ENCODE measurements around the gene CYB5D1.
"Not testable (repeated sequence)": the region's sequence is repeated elsewhere in the genome, so short reads cannot be mapped to it uniquely, and the experiment has no call there.

Gene CYB5D1

GRCh38 chr17:7856811-7857712 lies 741 bp upstream of the CYB5D1 start, which contains the start of gene NAA38:
Gene NAA38 (minus strand): TSS chr17:7857559. CDS start chr17:7857463, 96 bp downstream.
- Mint-ChIP-seq H3K9me3 (no peaks in the 10 kb centered on the region), H3K4me3 (no peak within 1 kb of the TSS), H3K4me1 (peaks cover 9% of the 10 kb centered on the region), H3K27me3 (no peaks in the 10 kb centered on the region), H3K27ac (ENCODE audit: low read depth) (no peak within 1 kb of the TSS), H3K36me3 (ENCODE audit: insufficient read depth) (peaks cover 14% of the 10 kb centered on the region)
- peak; percentile 90 for ATAC-seq (replicated peaks; ENCODE audit: extremely low read depth, poor library complexity, severe bottlenecking)
- DNase-seq (ENCODE audit: low spot score in 2 of 2) = peak; percentile 86 to 95

GRCh38 chr17:7858522-7858810 lies 663 bp downstream of the CYB5D1 start:
- H3K4me3 Mint-ChIP-seq = no peak overlapping the region
- H3K4me1 Mint-ChIP-seq = peaks cover 9% of the 10 kb centered on the region
- peaks cover 7% of the 10 kb centered on the region for H3K36me3 Mint-ChIP-seq (ENCODE audit: insufficient read depth)
- no peak overlapping the region for H3K27ac Mint-ChIP-seq (ENCODE audit: low read depth)
- H3K9me3 Mint-ChIP-seq = no peaks in the 10 kb centered on the region
- no peak for ATAC-seq (replicated peaks; ENCODE audit: extremely low read depth, poor library complexity, severe bottlenecking)
- DNase-seq (ENCODE audit: low spot score in 2 of 2) = no peak
- H3K27me3 Mint-ChIP-seq = no peaks in the 10 kb centered on the region

GRCh38 chr17:7859028-7859427 lies 1.2 kb downstream of the CYB5D1 start:
- DNase-seq (ENCODE audit: low spot score in 2 of 2) (no peak), ATAC-seq (replicated peaks; ENCODE audit: extremely low read depth, poor library complexity, severe bottlenecking) (no peak)
- H3K27me3 Mint-ChIP-seq = no peaks in the 10 kb centered on the region
- H3K4me3 Mint-ChIP-seq = no peak overlapping the region
- H3K4me1 Mint-ChIP-seq = peaks cover 9% of the 10 kb centered on the region
- H3K36me3 Mint-ChIP-seq (ENCODE audit: insufficient read depth) = peaks cover 2% of the 10 kb centered on the region
- H3K9me3 Mint-ChIP-seq = no peaks in the 10 kb centered on the region
- H3K27ac Mint-ChIP-seq (ENCODE audit: low read depth) = no peak overlapping the region

- no peaks in the 10 kb centered on the region for H3K9me3 Mint-ChIP-seq
- peaks cover 6% of the 10 kb centered on the region for H3K36me3 Mint-ChIP-seq (ENCODE audit: insufficient read depth)
- H3K27ac Mint-ChIP-seq (ENCODE audit: low read depth) = no peak overlapping the region
- DNase-seq (ENCODE audit: low spot score in 2 of 2) = no peak
- no peak overlapping the region for H3K4me3 Mint-ChIP-seq
- H3K4me1 Mint-ChIP-seq = peaks cover 22% of the 10 kb centered on the region
- H3K27me3 Mint-ChIP-seq = no peaks in the 10 kb centered on the region
- no peak for ATAC-seq (replicated peaks; ENCODE audit: extremely low read depth, poor library complexity, severe bottlenecking)
Observed at GRCh38 chr17:7862692-7863437, 5.1 kb downstream of the CYB5D1 start.

- H3K27me3 Mint-ChIP-seq; H3K4me3 Mint-ChIP-seq; H3K9me3 Mint-ChIP-seq; DNase-seq (ENCODE audit: low spot score in 2 of 2); H3K27ac Mint-ChIP-seq (ENCODE audit: low read depth); H3K36me3 Mint-ChIP-seq (ENCODE audit: insufficient read depth); ATAC-seq (replicated peaks; ENCODE audit: extremely low read depth, poor library complexity, severe bottlenecking): not testable (repeated sequence)
- peaks cover 29% of the 10 kb centered on the region for H3K4me1 Mint-ChIP-seq
Observed at GRCh38 chr17:7864384-7864783, 6.6 kb downstream of the CYB5D1 start.

- Mint-ChIP-seq H3K27me3 (no peaks in the 10 kb centered on the region), H3K9me3 (no peaks in the 10 kb centered on the region), H3K4me3 (no peak overlapping the region), H3K27ac (ENCODE audit: low read depth) (no peak overlapping the region), H3K4me1 (peaks cover 29% of the 10 kb centered on the region), H3K36me3 (ENCODE audit: insufficient read depth) (peaks cover 8% of the 10 kb centered on the region)
- DNase-seq (ENCODE audit: low spot score in 2 of 2) (no peak), ATAC-seq (replicated peaks; ENCODE audit: extremely low read depth, poor library complexity, severe bottlenecking) (no peak)
Observed at GRCh38 chr17:7864995-7865650, 7.3 kb downstream of the CYB5D1 start.

GRCh38 chr17:7867881-7868329 lies 10.1 kb downstream of the CYB5D1 start:
- H3K9me3 Mint-ChIP-seq = no peaks in the 10 kb centered on the region
- ATAC-seq (replicated peaks; ENCODE audit: extremely low read depth, poor library complexity, severe bottlenecking) (peak; percentile 79), DNase-seq (ENCODE audit: low spot score in 2 of 2) (no peak)
- no peaks in the 10 kb centered on the region for H3K27me3 Mint-ChIP-seq
- peaks cover 8% of the 10 kb centered on the region for H3K36me3 Mint-ChIP-seq (ENCODE audit: insufficient read depth)
- H3K4me1 Mint-ChIP-seq = peaks cover 25% of the 10 kb centered on the region
- H3K27ac Mint-ChIP-seq (ENCODE audit: low read depth) = peak overlapping the region; percentile 69
- H3K4me3 Mint-ChIP-seq = peak overlapping the region; percentile 70

- Mint-ChIP-seq H3K36me3 (ENCODE audit: insufficient read depth) (peaks cover 2% of the 10 kb centered on the region), H3K27ac (ENCODE audit: low read depth) (no peak overlapping the region), H3K27me3 (no peaks in the 10 kb centered on the region), H3K4me3 (no peak overlapping the region), H3K4me1 (peaks cover 23% of the 10 kb centered on the region), H3K9me3 (no peaks in the 10 kb centered on the region)
- ATAC-seq (replicated peaks; ENCODE audit: extremely low read depth, poor library complexity, severe bottlenecking) (no peak), DNase-seq (ENCODE audit: low spot score in 2 of 2) (no peak)
Observed at GRCh38 chr17:7873051-7873450, 15.2 kb downstream of the CYB5D1 start.

- Mint-ChIP-seq H3K4me1 (peaks cover 13% of the 10 kb centered on the region), H3K27ac (ENCODE audit: low read depth) (no peak overlapping the region), H3K27me3 (no peaks in the 10 kb centered on the region), H3K36me3 (ENCODE audit: insufficient read depth) (no peaks in the 10 kb centered on the region), H3K4me3 (no peak overlapping the region), H3K9me3 (no peaks in the 10 kb centered on the region)
- DNase-seq (ENCODE audit: low spot score in 2 of 2) (no peak), ATAC-seq (replicated peaks; ENCODE audit: extremely low read depth, poor library complexity, severe bottlenecking) (no peak)
Observed at GRCh38 chr17:7875804-7876370, 18.1 kb downstream of the CYB5D1 start.

GRCh38 chr17:7878234-7878633 lies 20.4 kb downstream of the CYB5D1 start:
- Mint-ChIP-seq H3K9me3 (no peaks in the 10 kb centered on the region), H3K27ac (ENCODE audit: low read depth) (no peak overlapping the region), H3K27me3 (no peaks in the 10 kb centered on the region), H3K36me3 (ENCODE audit: insufficient read depth) (no peaks in the 10 kb centered on the region), H3K4me3 (no peak overlapping the region), H3K4me1 (peaks cover 13% of the 10 kb centered on the region)
- ATAC-seq (replicated peaks; ENCODE audit: extremely low read depth, poor library complexity, severe bottlenecking) (no peak), DNase-seq (ENCODE audit: low spot score in 2 of 2) (no peak)

- Mint-ChIP-seq H3K4me3 (no peak overlapping the region), H3K27ac (ENCODE audit: low read depth) (no peak overlapping the region), H3K4me1 (peaks cover 6% of the 10 kb centered on the region), H3K9me3 (no peaks in the 10 kb centered on the region), H3K27me3 (no peaks in the 10 kb centered on the region), H3K36me3 (ENCODE audit: insufficient read depth) (peaks cover 3% of the 10 kb centered on the region)
- DNase-seq (ENCODE audit: low spot score in 2 of 2) (no peak), ATAC-seq (replicated peaks; ENCODE audit: extremely low read depth, poor library complexity, severe bottlenecking) (no peak)
Observed at GRCh38 chr17:7880076-7880868, 22.5 kb downstream of the CYB5D1 start.

Data from central memory CD8-positive, alpha-beta T cell (primary cell).